ENCODE measurements around the gene IRAK2. TPM values are rescaled to one million over a fixed set of nuclear protein-coding genes. Genes with fewer than 3 reads are reported as not detected.

The IRAK2 gene
- total and polyA plus RNA-seq, 2 of the 8 experiments (the other 6 are each of a cell fraction or from before 2014, with no cell fraction given), result 1.5 TPM

DNA sequence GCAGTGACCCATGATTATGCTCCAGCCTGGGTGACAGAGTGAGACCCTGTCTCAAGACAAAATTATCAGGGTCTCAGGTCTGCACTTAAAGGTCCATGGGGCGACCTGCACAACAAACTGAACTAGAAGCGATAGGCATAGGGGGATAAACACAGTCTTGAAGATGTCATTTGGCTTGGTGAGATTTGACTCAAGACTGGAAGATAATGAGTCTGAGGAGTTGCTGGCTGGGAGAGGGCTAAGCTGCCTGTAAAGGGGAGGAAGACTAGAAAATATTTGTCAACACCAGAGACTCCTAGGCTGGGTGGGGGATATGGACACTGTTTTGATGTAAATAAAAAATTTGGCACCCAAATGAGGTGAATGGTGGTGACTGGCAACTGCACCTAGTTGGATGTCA lies 108.3 kb downstream of the IRAK2 start (continued):
- TF ChIP-seq NANOG (IDR thresholded peaks at IDR 0.05; ENCODE audit: insufficient read depth, low read depth, low read length, poor library complexity, severe bottlenecking), result no peak
- no peak for TF ChIP-seq TEAD4 (IDR thresholded peaks at IDR 0.05; ENCODE audit: low read depth, low read length)
- no peak for TF ChIP-seq PHF8 (conservative IDR thresholded peaks at IDR 0.05; ENCODE audit: low read depth, low read length)
- TF ChIP-seq USF2 (IDR thresholded peaks at IDR 0.05; ENCODE audit: low read length), result no peak
- no peak for TF ChIP-seq TCF12 (IDR thresholded peaks at IDR 0.05; ENCODE audit: low read depth, low read length)

All from H1 (cell line).